GM10266 (cell line): ENCODE data around the gene MRGPRX3.

Source experiments
- DNase-seq: peaks from one replicate; pipeline ENCODE4 v3.0.0; 2012; ENCODE audit errors: extremely low spot score
- CTCF ChIP-seq: IDR thresholded peaks from 2 replicates; pipeline ENCODE4 v1.5.1; 2012; ENCODE audit warnings: mild to moderate bottlenecking, low read depth; ENCODE audit not compliant: control insufficient read depth, insufficient read depth; ENCODE audit errors: missing control alignments

Gene MRGPRX3

GRCh38 chr11:18171377-18172000 lies 39.1 kb downstream of the MRGPRX3 start:
- peak; percentile 41 for DNase-seq
- TF ChIP-seq CTCF = peak; percentile 71

DNA sequence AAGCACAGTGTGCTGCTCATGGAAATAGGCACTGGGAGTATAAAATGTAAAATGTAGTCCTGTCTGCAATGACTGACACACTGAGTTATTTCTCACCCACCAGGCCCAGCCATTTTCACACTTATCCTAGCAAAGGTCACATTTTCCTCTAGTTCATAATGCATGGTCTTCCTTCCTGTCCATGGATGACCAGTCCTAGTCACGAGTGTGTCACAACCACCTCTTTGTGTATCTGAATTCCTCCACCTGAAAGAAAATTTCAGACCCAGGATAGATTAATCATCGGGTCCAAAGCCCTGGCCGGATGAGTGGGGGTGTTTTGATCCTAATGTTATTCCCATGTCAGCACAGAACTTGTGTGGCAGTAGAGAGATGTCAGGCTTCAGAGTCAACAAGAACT lies 40.3 kb downstream of the MRGPRX3 start, which contains the start of gene MRGPRX4:
MRGPRX4 (plus strand) TSS at position 172 of the 400 bp plus-strand sequence. CDS start 420 bp downstream, outside the sequence.
- DNase-seq = no peak
- TF ChIP-seq CTCF = no peak

DNA sequence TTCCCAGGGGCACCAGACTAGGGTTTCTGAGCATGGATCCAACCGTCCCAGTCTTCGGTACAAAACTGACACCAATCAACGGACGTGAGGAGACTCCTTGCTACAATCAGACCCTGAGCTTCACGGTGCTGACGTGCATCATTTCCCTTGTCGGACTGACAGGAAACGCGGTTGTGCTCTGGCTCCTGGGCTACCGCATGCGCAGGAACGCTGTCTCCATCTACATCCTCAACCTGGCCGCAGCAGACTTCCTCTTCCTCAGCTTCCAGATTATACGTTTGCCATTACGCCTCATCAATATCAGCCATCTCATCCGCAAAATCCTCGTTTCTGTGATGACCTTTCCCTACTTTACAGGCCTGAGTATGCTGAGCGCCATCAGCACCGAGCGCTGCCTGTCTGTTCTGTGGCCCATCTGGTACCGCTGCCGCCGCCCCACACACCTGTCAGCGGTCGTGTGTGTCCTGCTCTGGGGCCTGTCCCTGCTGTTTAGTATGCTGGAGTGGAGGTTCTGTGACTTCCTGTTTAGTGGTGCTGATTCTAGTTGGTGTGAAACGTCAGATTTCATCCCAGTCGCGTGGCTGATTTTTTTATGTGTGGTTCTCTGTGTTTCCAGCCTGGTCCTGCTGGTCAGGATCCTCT lies 41.0 kb downstream of the MRGPRX3 start:
- TF ChIP-seq CTCF = no peak
- DNase-seq = no peak
